HEK293 (cell line): ENCODE data around the gene SYNE1.

Experiments
- AEBP2 ChIP-seq: fragments of 450-650 bp; formaldehyde crosslinking; IDR thresholded peaks from 2 replicates; pipeline ENCODE4 v1.5.1; 2016; ENCODE audit warnings: missing biosample characterization, missing genetic modification characterization, borderline replicate concordance
- ELK4 ChIP-seq: IDR thresholded peaks from 2 replicates; pipeline ENCODE4 v1.6.1; 2011; ENCODE audit warnings: mild to moderate bottlenecking, low read depth, low read length, borderline replicate concordance
- KLF16 ChIP-seq: fragments of 450-650 bp; formaldehyde crosslinking; IDR thresholded peaks from 2 replicates; pipeline ENCODE4 v1.5.1; 2017; ENCODE audit warnings: missing biosample characterization, missing genetic modification characterization
- PATZ1 ChIP-seq: fragments of 450-650 bp; formaldehyde crosslinking; IDR thresholded peaks from 2 replicates; pipeline ENCODE4 v1.5.1; 2016; ENCODE audit warnings: missing biosample characterization, missing genetic modification characterization
- PBX3 ChIP-seq: sonication (generic); formaldehyde crosslinking; IDR thresholded peaks from 2 replicates; pipeline ENCODE4 v1.8.1; 2022; ENCODE audit warnings: mild to moderate bottlenecking, moderate library complexity, missing genetic modification reagents
- SP3 ChIP-seq: fragments of 450-650 bp; formaldehyde crosslinking; IDR thresholded peaks from 2 replicates; pipeline ENCODE4 v1.5.1; 2016; ENCODE audit warnings: missing biosample characterization, missing genetic modification characterization
- ZBTB11 ChIP-seq: fragments of 450-650 bp; formaldehyde crosslinking; conservative IDR thresholded peaks from 2 replicates; pipeline ENCODE4 v1.5.1; 2016; ENCODE audit warnings: low read depth, missing biosample characterization, missing genetic modification characterization
- ZBTB6 ChIP-seq: fragments of 450-650 bp; formaldehyde crosslinking; IDR thresholded peaks from 2 replicates; pipeline ENCODE4 v1.5.1; 2017; ENCODE audit warnings: missing biosample characterization, missing genetic modification characterization
- ZEB2 ChIP-seq: fragments of 450-650 bp; formaldehyde crosslinking; IDR thresholded peaks from 2 replicates; pipeline ENCODE4 v1.5.1; 2016; ENCODE audit warnings: missing biosample characterization, missing genetic modification characterization
- ZNF133 ChIP-seq: fragments of 450-650 bp; formaldehyde crosslinking; IDR thresholded peaks from 2 replicates; pipeline ENCODE4 v1.5.1; 2016; ENCODE audit warnings: missing biosample characterization, missing genetic modification characterization
- ZNF239 ChIP-seq: fragments of 450-650 bp; formaldehyde crosslinking; IDR thresholded peaks from 2 replicates; pipeline ENCODE4 v1.5.1; 2016; ENCODE audit warnings: missing biosample characterization, missing genetic modification characterization
- ZNF274 ChIP-seq, 2 experiments: fragments of 200-500 bp in 1 of 2; fragments of 450-650 bp in 1 of 2; sonication (Bioruptor generic) in 1 of 2; formaldehyde crosslinking in 1 of 2; IDR thresholded peaks; 2 replicates each; pipeline versions ENCODE4 v1.5.1 to v1.6.1; 2014 to 2016; ENCODE audit warnings: borderline replicate concordance in 1 of 2, inconsistent platforms in 1 of 2, low read length in 1 of 2, missing biosample characterization in 1 of 2, missing genetic modification characterization in 1 of 2
- ZNF302 ChIP-seq: fragments of 450-650 bp; formaldehyde crosslinking; IDR thresholded peaks from 2 replicates; pipeline ENCODE4 v1.5.1; 2016; ENCODE audit warnings: missing biosample characterization, missing genetic modification characterization, low read depth
- ZNF324 ChIP-seq: fragments of 450-650 bp; formaldehyde crosslinking; IDR thresholded peaks from 2 replicates; pipeline ENCODE4 v1.5.1; 2016; ENCODE audit warnings: missing biosample characterization, missing genetic modification characterization
- ZNF366 ChIP-seq: fragments of 450-650 bp; formaldehyde crosslinking; conservative IDR thresholded peaks from 2 replicates; pipeline ENCODE4 v1.5.1; 2016; ENCODE audit warnings: missing biosample characterization, missing genetic modification characterization
- ZNF423 ChIP-seq: fragments of 450-650 bp; formaldehyde crosslinking; IDR thresholded peaks from 2 replicates; pipeline ENCODE4 v1.5.1; 2016; ENCODE audit warnings: missing biosample characterization, missing genetic modification characterization
- ZNF521 ChIP-seq: fragments of 450-650 bp; formaldehyde crosslinking; IDR thresholded peaks from 2 replicates; pipeline ENCODE4 v1.5.1; 2017; ENCODE audit warnings: missing biosample characterization, mild to moderate bottlenecking, missing genetic modification characterization
- ZNF548 ChIP-seq: fragments of 450-650 bp; formaldehyde crosslinking; IDR thresholded peaks from 2 replicates; pipeline ENCODE4 v1.5.1; 2016; ENCODE audit warnings: missing biosample characterization, missing genetic modification characterization
- ZNF558 ChIP-seq: fragments of 450-650 bp; formaldehyde crosslinking; IDR thresholded peaks from 2 replicates; pipeline ENCODE4 v1.5.1; 2016; ENCODE audit warnings: missing biosample characterization, missing genetic modification characterization
- ZNF629 ChIP-seq: fragments of 450-650 bp; formaldehyde crosslinking; IDR thresholded peaks from 2 replicates; pipeline ENCODE4 v1.5.1; 2017; ENCODE audit warnings: missing biosample characterization, missing genetic modification characterization
- ZNF670 ChIP-seq: fragments of 450-650 bp; formaldehyde crosslinking; IDR thresholded peaks from 2 replicates; pipeline ENCODE4 v1.5.1; 2016; ENCODE audit warnings: missing biosample characterization, missing genetic modification characterization, low read depth
- ZNF707 ChIP-seq: fragments of 450-650 bp; formaldehyde crosslinking; IDR thresholded peaks from 2 replicates; pipeline ENCODE4 v1.5.1; 2016; ENCODE audit warnings: missing biosample characterization, missing genetic modification characterization
- ZNF768 ChIP-seq: fragments of 450-650 bp; formaldehyde crosslinking; IDR thresholded peaks from 2 replicates; pipeline ENCODE4 v1.5.1; 2018; ENCODE audit warnings: missing biosample characterization, mild to moderate bottlenecking, missing genetic modification characterization
- ZSCAN18 ChIP-seq: fragments of 450-650 bp; formaldehyde crosslinking; IDR thresholded peaks from 2 replicates; pipeline ENCODE4 v1.5.1; 2016; ENCODE audit warnings: missing biosample characterization, missing genetic modification characterization
- ZSCAN4 ChIP-seq: fragments of 450-650 bp; formaldehyde crosslinking; IDR thresholded peaks from 2 replicates; pipeline ENCODE4 v1.5.1; 2017; ENCODE audit warnings: missing biosample characterization, missing genetic modification characterization

The SYNE1 gene

GRCh38 chr6:152094992-152095592 is 542.1 kb downstream of the SYNE1 start (continued):
- TF ChIP-seq ZNF707 (no peak), ZBTB6 (tag by site-specific recombination) (peak; percentile 95), ELK4 (no peak), ZSCAN4 (no peak), SP3 (no peak), AEBP2 (tag by site-specific recombination) (no peak), ZNF366 (peak; percentile 49), ZSCAN18 (tag by site-specific recombination) (no peak), PBX3 (CRISPR knock-in tag) (no peak), KLF16 (tag by site-specific recombination) (no peak), ZNF558 (tag by site-specific recombination) (no peak), ZNF629 (peak; percentile 92), ZNF324 (tag by site-specific recombination) (peak; percentile 70), ZNF670 (tag by site-specific recombination) (no peak), ZNF423 (no peak), ZEB2 (tag by site-specific recombination) (peak; percentile 75; the same call in 1 of the 2 replicates), ZNF548 (tag by site-specific recombination) (no peak), ZBTB11 (tag by site-specific recombination) (no peak), ZNF239 (tag by site-specific recombination) (no peak), ZNF768 (tag by site-specific recombination) (no peak), ZNF133 (tag by site-specific recombination) (no peak), ZNF302 (tag by site-specific recombination) (no peak), ZNF274 (IDR thresholded peaks at IDR 0.05; ENCODE audit: low read length) (no peak), ZNF274 (tag by site-specific recombination; IDR thresholded peaks at IDR 0.05; ENCODE audit: borderline replicate concordance) (no peak), PATZ1 (tag by site-specific recombination) (peak; percentile 50; the same call in 1 of the 2 replicates), ZNF521 (tag by site-specific recombination) (no peak)
